Measurements from ENCODE around the gene SOX12.
"Not testable (repeated sequence)": the region's sequence is repeated elsewhere in the genome, so short reads cannot be mapped to it uniquely, and the experiment has no call there.

The SOX12 gene

DNA sequence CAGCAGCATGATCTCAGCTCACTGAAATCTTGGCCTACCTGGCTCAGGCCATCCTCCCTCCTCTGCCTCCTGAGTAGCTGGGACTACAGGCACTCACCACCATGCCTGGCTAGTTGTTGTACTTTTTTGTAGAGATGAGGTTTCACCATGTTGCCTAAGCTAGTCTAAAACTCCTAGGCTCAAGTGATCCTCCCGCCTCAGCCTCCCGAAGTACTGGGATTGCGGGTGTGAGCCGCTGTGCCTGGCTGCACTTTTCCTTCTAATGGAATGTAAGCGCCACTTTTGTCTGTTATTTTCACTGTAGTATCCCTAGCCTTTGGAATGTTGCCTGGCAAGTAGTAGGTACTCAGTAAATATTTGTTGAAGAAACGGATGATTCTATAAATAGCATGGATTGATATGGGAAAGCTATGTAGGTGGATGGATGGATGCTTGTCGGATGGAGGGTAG is 44.8 kb downstream of the SOX12 start:
- TF ChIP-seq CTCF (IDR thresholded peaks at IDR 0.05; ENCODE audit: insufficient read depth, low read depth, low read length, missing control alignments), result no peak
- DNase-seq (ENCODE audit: low read depth), result no peak
- no peak overlapping the region for H3K4me3 ChIP-seq (ENCODE audit: low read depth, low read length)

GRCh38 chr20:370977-371754 is 45.8 kb downstream of the SOX12 start:
- DNase-seq (ENCODE audit: low read depth), result no peak
- no peak overlapping the region for H3K4me3 ChIP-seq (ENCODE audit: low read depth, low read length)
- no peak for TF ChIP-seq CTCF (IDR thresholded peaks at IDR 0.05; ENCODE audit: insufficient read depth, low read depth, low read length, missing control alignments)

- no peak overlapping the region for H3K4me3 ChIP-seq (ENCODE audit: low read depth, low read length)
- TF ChIP-seq CTCF (IDR thresholded peaks at IDR 0.05; ENCODE audit: insufficient read depth, low read depth, low read length, missing control alignments), result no peak
- DNase-seq (ENCODE audit: low read depth), result no peak
Measured at GRCh38 chr20:371755-372542, 46.6 kb downstream of the SOX12 start.

DNA sequence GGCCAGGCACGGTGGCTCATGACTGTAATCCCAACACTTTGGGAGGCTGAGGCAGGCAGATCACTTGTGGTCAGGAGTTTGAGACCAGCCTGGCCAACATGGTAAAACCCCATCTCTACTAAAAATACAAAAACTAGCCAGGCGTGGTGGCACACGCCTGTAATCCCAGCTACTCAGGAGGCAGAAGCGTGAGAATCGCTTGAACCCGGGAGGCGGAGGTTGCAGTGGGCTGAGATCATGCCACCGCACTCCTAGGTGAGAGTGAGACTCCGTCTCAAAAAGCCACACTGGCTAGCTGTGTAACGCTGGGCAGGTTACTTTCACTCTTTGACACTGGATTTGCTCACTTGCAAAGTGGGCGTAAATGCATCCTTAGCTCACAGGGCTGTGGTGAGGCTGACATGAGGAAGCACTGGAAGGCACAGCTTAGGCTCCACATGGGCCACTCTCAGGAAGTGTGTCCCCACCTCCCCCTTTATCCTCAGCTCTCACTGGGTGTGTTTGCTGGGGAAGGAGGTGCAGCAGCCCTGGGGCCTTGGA is 47.3 kb downstream of the SOX12 start:
- not testable (repeated sequence) for H3K4me3 ChIP-seq (ENCODE audit: low read depth, low read length); DNase-seq (ENCODE audit: low read depth)

DNA sequence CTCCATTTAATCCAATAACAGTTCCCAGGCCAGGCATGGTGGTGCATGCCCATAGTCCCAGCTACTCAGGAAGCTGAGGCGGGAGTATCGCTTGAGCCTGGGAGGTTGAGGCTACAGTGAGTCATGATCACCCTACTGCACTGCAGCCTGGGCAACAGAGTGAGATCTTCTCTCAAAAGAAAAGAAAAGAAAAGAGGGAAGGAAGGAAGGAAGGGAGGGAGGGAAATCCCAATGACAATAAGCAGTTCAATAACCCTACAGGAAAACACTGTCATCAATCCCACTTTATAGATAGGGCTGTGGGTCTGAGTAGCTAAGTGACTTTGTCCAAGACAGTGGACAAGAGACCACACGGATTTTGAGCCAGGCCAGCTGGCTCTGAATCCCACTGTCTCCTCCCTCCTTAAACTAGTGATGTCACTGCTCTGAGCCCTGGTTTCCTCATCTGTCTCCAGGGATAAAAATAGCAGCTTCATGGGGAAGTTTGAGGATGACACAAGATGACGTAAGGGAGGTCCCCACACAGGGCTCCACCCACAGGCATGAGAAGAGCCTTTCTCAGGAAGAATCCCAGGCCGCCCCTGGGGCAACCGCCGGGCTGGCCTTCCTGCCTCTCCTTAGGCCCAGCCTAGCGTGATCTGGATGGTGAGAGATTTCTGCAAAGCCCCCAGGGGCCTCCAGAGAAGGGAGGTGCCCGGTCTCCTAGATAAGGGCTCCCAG is 48.0 kb downstream of the SOX12 start:
- no peak overlapping the region for H3K4me3 ChIP-seq (ENCODE audit: low read depth, low read length)
- no peak for DNase-seq (ENCODE audit: low read depth)
- TF ChIP-seq CTCF (IDR thresholded peaks at IDR 0.05; ENCODE audit: insufficient read depth, low read depth, low read length, missing control alignments), result no peak

GRCh38 chr20:375265-375889 is 50.0 kb downstream of the SOX12 start:
- H3K4me3 ChIP-seq (ENCODE audit: low read depth, low read length), result no peak overlapping the region
- no peak for DNase-seq (ENCODE audit: low read depth)
- TF ChIP-seq CTCF (IDR thresholded peaks at IDR 0.05; ENCODE audit: insufficient read depth, low read depth, low read length, missing control alignments), result no peak
